Hepatocyte (in vitro differentiated cells): ENCODE measurements around the gene WDR33. TPM values are rescaled to one million over a fixed set of nuclear protein-coding genes. Genes with fewer than 3 reads are reported as not detected.

ENCODE experiments used
- DNase-seq: peaks from one replicate; pipeline ENCODE4 v3.0.0-alpha.2; 2016; ENCODE audit warnings: low spot score
- H2AFZ ChIP-seq: fragments of 200-600 bp; sonication (generic); 2 replicates; pipeline ENCODE4 v1.6.0; 2016; ENCODE audit warnings: antibody characterized with exemption, mild to moderate bottlenecking
- H3K27ac ChIP-seq: fragments of 200-600 bp; sonication (generic); 2 replicates; pipeline ENCODE4 v1.5.1; 2016; ENCODE audit warnings: mild to moderate bottlenecking
- H3K27me3 ChIP-seq: fragments of 200-600 bp; sonication (generic); 2 replicates; pipeline ENCODE4 v1.6.1; 2016
- H3K36me3 ChIP-seq: fragments of 200-600 bp; sonication (generic); replicated peaks from 2 replicates; pipeline ENCODE4 v1.5.1; 2016; ENCODE audit warnings: low read depth; ENCODE audit not compliant: insufficient read depth
- H3K4me1 ChIP-seq: fragments of 200-600 bp; sonication (generic); 2 replicates; pipeline ENCODE4 v1.5.1; 2016; ENCODE audit warnings: mild to moderate bottlenecking, moderate library complexity; ENCODE audit not compliant: insufficient read depth
- H3K4me2 ChIP-seq: fragments of 200-600 bp; sonication (generic); 2 replicates; pipeline ENCODE4 v1.6.0; 2016
- H3K4me3 ChIP-seq: fragments of 200-600 bp; sonication (generic); 2 replicates; pipeline ENCODE4 v1.5.1; 2016; ENCODE audit warnings: mild to moderate bottlenecking
- H3K79me2 ChIP-seq: fragments of 200-600 bp; sonication (generic); 2 replicates; pipeline ENCODE4 v1.6.0; 2017; ENCODE audit warnings: mild to moderate bottlenecking
- H3K9me2 ChIP-seq: fragments of 200-600 bp; sonication (generic); replicated peaks from 2 replicates; pipeline ENCODE4 v1.6.0; 2017; ENCODE audit warnings: mild to moderate bottlenecking; ENCODE audit not compliant: insufficient read depth
- H3K9me3 ChIP-seq: fragments of 200-600 bp; sonication (generic); 2 replicates; pipeline ENCODE4 v1.5.1; 2016; ENCODE audit warnings: low read depth, mild to moderate bottlenecking
- H4K20me1 ChIP-seq: fragments of 200-600 bp; sonication (generic); 2 replicates; pipeline ENCODE4 v1.6.0; 2016; ENCODE audit warnings: mild to moderate bottlenecking; ENCODE audit not compliant: insufficient read depth, poor library complexity, severe bottlenecking
- CTCF ChIP-seq: fragments of 200-600 bp; sonication (generic); IDR thresholded peaks from 2 replicates; pipeline ENCODE4 v1.5.1; 2016; ENCODE audit warnings: antibody characterized with exemption, mild to moderate bottlenecking; ENCODE audit not compliant: poor library complexity
- EZH2 ChIP-seq: fragments of 200-600 bp; sonication (generic); IDR thresholded peaks from 2 replicates; pipeline ENCODE4 v1.6.1; 2016; ENCODE audit warnings: antibody characterized with exemption, mild to moderate bottlenecking, borderline replicate concordance
- EZH2phosphoT487 ChIP-seq: fragments of 200-600 bp; sonication (generic); IDR thresholded peaks from one replicate; pipeline ENCODE4 v1.6.1; 2018; ENCODE audit warnings: antibody characterized with exemption, mild to moderate bottlenecking, low read depth, moderate library complexity; ENCODE audit not compliant: unreplicated experiment, severe bottlenecking
- WGBS: methylation state at CpG from one replicate; pipeline ENCODE4 v1.1.6; 2016; ENCODE audit warnings: low lambda C conversion rate; ENCODE audit errors: missing lambda C conversion rate; 5-methylcytosine and 5-hydroxymethylcytosine counted together
- polyA plus RNA-seq: library from polyadenylated mRNA; unstranded; fragments of >200 nt; fragmentation: Nextera tagmentation; extraction: Ambion mirVana; gene quantifications from 2 replicates; pipeline ENCODE4 v1.2.1, GENCODE V29; 2016
- total RNA-seq: library from RNA; depleted of rRNA; stranded (reverse); fragments of >200 nt; gene quantifications from 2 replicates; pipeline ENCODE4 v1.2.3, GENCODE V29; 2014

Gene WDR33
- total and polyA plus RNA-seq, 2 experiments from 2014 or later, result 43.3 to 47.5 TPM

GRCh38 chr2:127826047-127826446 lies 15.1 kb upstream of the WDR33 start:
- Histone ChIP-seq H3K4me3 (no peak overlapping the region), H3K4me1 (no peaks in the 10 kb centered on the region), H2AFZ (no peak overlapping the region), H3K79me2 (no peaks in the 10 kb centered on the region), H3K4me2 (no peak overlapping the region), H4K20me1 (no peaks in the 10 kb centered on the region), H3K27me3 (no peaks in the 10 kb centered on the region), H3K27ac (no peak overlapping the region), H3K9me2 (no peaks in the 10 kb centered on the region), H3K36me3 (no peaks in the 10 kb centered on the region), H3K9me3 (no peaks in the 10 kb centered on the region)
- TF ChIP-seq EZH2 (no peak), EZH2phosphoT487 (no peak)
- 91% methylated on average over 12 of the region's 12 CpGs for WGBS
- no peak for DNase-seq

GRCh38 chr2:127820080-127820668 lies 9.2 kb upstream of the WDR33 start:
- no peaks in the 10 kb centered on the region for H3K9me2 ChIP-seq
- H3K4me3 ChIP-seq, result no peak overlapping the region
- H3K4me2 ChIP-seq, result no peak overlapping the region
- WGBS, result 77% methylated on average over 6 of the region's 6 CpGs
- H3K27ac ChIP-seq, result no peak overlapping the region
- no peak for DNase-seq
- H4K20me1 ChIP-seq, result no peaks in the 10 kb centered on the region
- no peaks in the 10 kb centered on the region for H3K4me1 ChIP-seq
- peaks cover 6% of the 10 kb centered on the region for H3K9me3 ChIP-seq
- no peaks in the 10 kb centered on the region for H3K79me2 ChIP-seq
- no peaks in the 10 kb centered on the region for H3K36me3 ChIP-seq
- TF ChIP-seq CTCF, result no peak
- TF ChIP-seq EZH2phosphoT487, result no peak
- TF ChIP-seq EZH2, result no peak
- H2AFZ ChIP-seq, result no peak overlapping the region
- H3K27me3 ChIP-seq, result no peaks in the 10 kb centered on the region

GRCh38 chr2:127818794-127819425 lies 7.9 kb upstream of the WDR33 start:
- H4K20me1 ChIP-seq, result no peaks in the 10 kb centered on the region
- no peak overlapping the region for H3K27ac ChIP-seq
- H2AFZ ChIP-seq, result no peak overlapping the region
- WGBS, result 84% methylated on average over 8 of the region's 8 CpGs
- no peaks in the 10 kb centered on the region for H3K79me2 ChIP-seq
- no peaks in the 10 kb centered on the region for H3K9me2 ChIP-seq
- no peaks in the 10 kb centered on the region for H3K4me1 ChIP-seq
- DNase-seq, result no peak
- no peak overlapping the region for H3K4me2 ChIP-seq
- TF ChIP-seq CTCF, result no peak
- no peak for TF ChIP-seq EZH2phosphoT487
- no peak for TF ChIP-seq EZH2
- peaks cover 6% of the 10 kb centered on the region for H3K9me3 ChIP-seq
- no peaks in the 10 kb centered on the region for H3K27me3 ChIP-seq
- H3K36me3 ChIP-seq, result no peaks in the 10 kb centered on the region
- H3K4me3 ChIP-seq, result no peak overlapping the region

- Histone ChIP-seq H3K36me3 (no peaks in the 10 kb centered on the region), H3K27me3 (no peaks in the 10 kb centered on the region), H3K4me1 (no peaks in the 10 kb centered on the region), H4K20me1 (no peaks in the 10 kb centered on the region), H3K4me3 (no peak overlapping the region), H2AFZ (no peak overlapping the region), H3K9me2 (no peaks in the 10 kb centered on the region), H3K4me2 (no peak overlapping the region), H3K79me2 (no peaks in the 10 kb centered on the region), H3K27ac (no peak overlapping the region), H3K9me3 (peaks cover 6% of the 10 kb centered on the region)
- WGBS, result 74% methylated on average over 5 of the region's 5 CpGs
- TF ChIP-seq CTCF (no peak), EZH2 (no peak), EZH2phosphoT487 (no peak)
- DNase-seq, result no peak
Measured at GRCh38 chr2:127818241-127818640, 7.3 kb upstream of the WDR33 start.
